ENCODE data around the gene TEX36. TPM values are rescaled to one million over a fixed set of nuclear protein-coding genes. Genes with fewer than 3 reads are reported as not detected.

TEX36 gene
- total and polyA plus RNA-seq, 9 of the 15 experiments (the other 6 are each of a cell fraction or from before 2014, with no cell fraction given) = 0.10 to 0.82 (median 0.15) TPM; not detected in 6

GRCh38 chr10:125719173-125720001, 36.4 kb upstream of the TEX36 start, which contains the start of gene EDRF1 (continued):
- TF ChIP-seq ZNF277 (CRISPR knock-in tag; IDR thresholded peaks at IDR 0.05; ENCODE audit: borderline replicate concordance) = no peak
- no peak for TF ChIP-seq MTA2 (IDR thresholded peaks at IDR 0.05; ENCODE audit: low read depth)
- TF ChIP-seq DDX20 (tag; IDR thresholded peaks at IDR 0.05; ENCODE audit: low read depth) = no peak
- TF ChIP-seq ZNF263 (CRISPR knock-in tag; IDR thresholded peaks at IDR 0.05; ENCODE audit: borderline replicate concordance) = no peak; the same call in 1 of the 2 replicates
- TF ChIP-seq EP400 (IDR thresholded peaks at IDR 0.05) = peak; percentile 69
- TF ChIP-seq MBD1 (CRISPR knock-in tag; IDR thresholded peaks at IDR 0.05) = no peak
- no peak for TF ChIP-seq HDAC3 (IDR thresholded peaks at IDR 0.05; ENCODE audit: borderline replicate concordance, partially characterized antibody)
- TF ChIP-seq ZFPM2 (CRISPR knock-in tag; IDR thresholded peaks at IDR 0.05) = no peak
- no peak for TF ChIP-seq E4F1 (CRISPR knock-in tag; IDR thresholded peaks at IDR 0.05; ENCODE audit: borderline replicate concordance)
- no peak for TF ChIP-seq BCLAF1 (IDR thresholded peaks at IDR 0.05; ENCODE audit: borderline replicate concordance in 1 of 2, control insufficient read depth in 1 of 2, low read depth in 2 of 2, low read length in 1 of 2)
- TF ChIP-seq RBM14 (IDR thresholded peaks at IDR 0.05; ENCODE audit: borderline replicate concordance, insufficient read depth, low read depth, low read length) = no peak
- no peak for TF ChIP-seq POLR3A (IDR thresholded peaks at IDR 0.05; ENCODE audit: borderline replicate concordance, extremely low read depth, insufficient read depth, insufficient read length)
- TF ChIP-seq PTBP1 (IDR thresholded peaks at IDR 0.05; ENCODE audit: low read depth, low read length) = no peak
- TF ChIP-seq ELF1 (tag; IDR thresholded peaks at IDR 0.05) = peak; percentile 90
- peak; percentile 92 for TF ChIP-seq PKNOX1 (IDR thresholded peaks at IDR 0.05)
